ENCODE results near the gene PACSIN1.

Gene PACSIN1

DNA sequence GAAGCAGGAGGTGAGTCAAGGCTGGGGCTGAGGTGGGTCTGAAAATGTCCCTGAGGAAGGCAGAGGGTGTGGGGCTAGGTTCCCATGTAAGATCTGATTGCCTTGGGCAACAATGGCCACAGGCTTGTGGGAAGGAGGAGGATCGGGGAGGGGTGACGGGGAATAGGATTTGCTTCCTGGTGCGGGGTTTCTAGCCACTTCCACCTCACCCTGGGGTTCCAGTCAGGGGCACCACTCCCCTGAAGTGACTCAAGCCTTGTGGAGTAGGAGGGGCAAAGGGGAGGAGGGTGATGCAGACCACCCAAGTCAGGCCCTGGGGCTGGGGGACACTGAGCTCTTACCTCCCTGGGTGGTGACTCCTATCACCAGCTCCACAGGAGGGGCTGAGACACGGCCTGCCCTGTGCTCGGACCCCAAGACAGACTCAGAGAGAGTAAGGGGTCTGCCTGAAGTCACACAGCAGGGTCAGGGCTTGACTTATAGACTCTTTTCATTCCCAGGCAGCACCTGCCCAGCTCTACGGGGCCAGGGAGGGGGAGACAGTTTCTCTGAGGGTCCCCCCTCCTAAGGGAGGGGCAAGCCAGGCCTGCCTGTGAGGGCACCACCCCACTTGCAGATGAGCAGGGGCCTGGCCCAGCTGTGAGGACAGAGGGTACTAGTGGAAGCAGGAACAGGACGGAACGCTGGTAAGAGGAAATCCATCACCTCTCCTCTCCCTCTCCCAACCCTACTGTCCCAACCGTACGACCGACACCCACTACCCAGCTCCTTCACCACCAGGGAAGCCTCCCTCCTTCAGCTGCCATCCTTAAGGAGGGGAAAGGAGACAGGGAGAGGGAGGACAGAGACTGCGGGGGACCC is 102.7 kb downstream of the PACSIN1 start:
- H3K4me3 ChIP-seq (ENCODE audit: low read length): no peak overlapping the region
- DNase-seq (ENCODE audit: low read depth): peak; percentile 24
- TF ChIP-seq CTCF (IDR thresholded peaks at IDR 0.05; ENCODE audit: insufficient read depth, low read depth, low read length, missing control alignments): no peak

DNA sequence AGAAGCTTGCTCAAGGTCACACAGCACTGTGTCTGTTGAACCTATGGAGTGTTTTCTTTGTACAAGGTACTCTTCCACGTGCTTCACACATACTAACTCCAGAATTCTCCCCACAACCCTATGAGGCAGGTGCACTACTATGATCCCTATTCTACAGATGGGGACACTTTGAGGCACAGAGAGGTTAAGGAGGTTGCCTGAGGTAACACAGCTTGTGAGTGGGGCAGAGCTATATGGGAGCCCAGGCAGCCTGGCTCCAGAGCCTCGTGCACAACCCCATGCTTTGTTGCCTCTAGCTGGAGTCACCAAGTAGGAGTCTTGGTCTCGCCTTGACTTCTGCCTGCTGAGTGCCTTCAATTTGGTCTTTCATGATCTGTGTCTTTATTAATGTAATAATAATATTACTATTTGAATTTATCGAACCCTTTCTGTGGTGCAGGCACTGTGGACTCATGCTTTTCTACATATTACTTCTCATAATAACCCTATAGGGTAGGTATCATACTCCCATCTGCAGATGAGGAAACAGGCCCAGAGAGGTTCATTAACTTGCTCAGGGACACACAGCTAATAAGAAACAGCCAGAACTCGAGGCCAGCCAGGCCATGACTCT is 103.6 kb downstream of the PACSIN1 start:
- no peak for DNase-seq (ENCODE audit: low read depth)
- TF ChIP-seq CTCF (IDR thresholded peaks at IDR 0.05; ENCODE audit: insufficient read depth, low read depth, low read length, missing control alignments): no peak
- H3K4me3 ChIP-seq (ENCODE audit: low read length): no peak overlapping the region

DNA sequence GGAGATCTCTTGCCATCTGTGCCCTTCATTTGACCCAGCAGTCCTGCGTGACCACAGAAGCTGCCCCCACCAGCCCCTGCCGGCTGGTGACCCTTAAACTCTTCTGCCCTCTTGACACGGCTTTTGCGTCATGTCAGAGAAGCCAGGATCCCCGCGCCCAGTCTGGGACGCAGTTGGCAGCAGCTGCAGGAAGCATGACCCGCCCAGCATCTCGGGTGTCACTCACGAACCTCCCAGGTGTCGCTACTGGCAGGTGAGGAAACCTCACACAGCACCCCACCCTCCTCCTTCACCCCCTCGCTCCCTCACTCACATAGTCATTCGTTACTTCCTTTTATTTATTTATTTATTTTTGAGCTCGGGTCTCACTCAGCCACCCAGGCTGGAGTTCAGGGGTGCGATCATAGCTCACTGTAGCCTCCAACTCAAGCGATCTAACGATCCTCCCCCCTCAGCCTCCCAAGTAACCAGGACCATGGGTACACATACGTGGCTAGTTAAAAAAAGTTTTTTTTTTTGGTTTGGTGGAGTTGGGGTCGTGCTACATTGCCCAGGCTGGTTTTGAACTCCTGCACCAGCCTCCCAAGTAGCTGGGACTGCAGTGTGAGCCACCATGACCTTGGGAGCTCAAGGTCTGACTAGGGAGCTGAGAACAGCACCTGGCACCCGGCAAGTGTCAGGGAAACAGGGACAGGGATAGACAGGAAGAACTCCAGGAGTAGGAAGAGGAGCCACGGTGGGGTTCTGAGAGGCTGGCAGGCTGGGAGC is 104.4 kb downstream of the PACSIN1 start:
- no peak for TF ChIP-seq CTCF (IDR thresholded peaks at IDR 0.05; ENCODE audit: insufficient read depth, low read depth, low read length, missing control alignments)
- H3K4me3 ChIP-seq (ENCODE audit: low read length): no peak overlapping the region
- no peak for DNase-seq (ENCODE audit: low read depth)

- H3K4me3 ChIP-seq (ENCODE audit: low read length): no peak overlapping the region
- no peak for TF ChIP-seq CTCF (IDR thresholded peaks at IDR 0.05; ENCODE audit: insufficient read depth, low read depth, low read length, missing control alignments)
- no peak for DNase-seq (ENCODE audit: low read depth)
These were observed 105.5 kb downstream of the PACSIN1 start for GRCh38 chr6:34571388-34571787.

DNA sequence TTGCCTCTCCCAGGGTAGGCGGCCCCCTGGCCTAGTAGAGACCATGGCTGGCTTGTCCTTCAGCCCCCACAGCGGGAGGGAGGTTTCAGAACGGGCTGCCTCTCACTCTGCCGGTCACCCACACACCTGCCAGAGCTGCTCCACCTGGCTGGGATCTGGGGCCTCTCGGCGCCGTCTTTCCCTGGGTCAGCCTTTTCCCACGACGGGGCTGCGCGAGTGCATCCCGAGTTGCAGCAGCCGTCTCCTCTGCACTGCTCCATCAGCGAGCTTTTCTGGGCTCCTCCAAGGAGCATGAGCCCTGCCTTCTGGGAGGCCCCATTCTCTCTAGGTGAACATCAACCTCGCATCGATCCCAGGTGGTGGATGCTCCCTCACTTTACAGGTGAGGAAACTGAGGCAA is 106.1 kb downstream of the PACSIN1 start:
- no peak overlapping the region for H3K4me3 ChIP-seq (ENCODE audit: low read length)
- no peak for TF ChIP-seq CTCF (IDR thresholded peaks at IDR 0.05; ENCODE audit: insufficient read depth, low read depth, low read length, missing control alignments)
- DNase-seq (ENCODE audit: low read depth): no peak

- DNase-seq (ENCODE audit: low read depth): no peak
- H3K4me3 ChIP-seq (ENCODE audit: low read length): no peak overlapping the region
- no peak for TF ChIP-seq CTCF (IDR thresholded peaks at IDR 0.05; ENCODE audit: insufficient read depth, low read depth, low read length, missing control alignments)
These were observed 106.7 kb downstream of the PACSIN1 start for GRCh38 chr6:34572585-34572984.
